ENCODE results near the gene AK4. TPM values are rescaled to one million over a fixed set of nuclear protein-coding genes. Genes with fewer than 3 reads are reported as not detected.

AK4 gene
- total and polyA plus RNA-seq, 2 of the 4 experiments (the other 2 are of a cell fraction): 12.4 to 30.3 TPM

GRCh38 chr1:65277605-65278347 is 129.8 kb downstream of the AK4 start:
- ATAC-seq (ENCODE audit: low read depth): no peak
- H2AK5ac ChIP-seq (ENCODE audit: low read depth, low read length): no peak overlapping the region
- in situ Hi-C loops (cut with MboI; ENCODE audit: low sequenced_read_pairs): no loop called here
- no peak overlapping the region for H3K23ac ChIP-seq (ENCODE audit: low read depth, low read length)
- H3K36me3 ChIP-seq (ENCODE audit: control insufficient read depth, insufficient read depth, low read length): no peaks in the 10 kb centered on the region
- no peak overlapping the region for H3K4ac ChIP-seq (ENCODE audit: low read depth, low read length)
- no peak overlapping the region for H2BK5ac ChIP-seq (ENCODE audit: low read depth, low read length, poor library complexity, severe bottlenecking)
- H3K4me3 ChIP-seq (ENCODE audit: insufficient read depth, low read depth, low read length): no peak overlapping the region
- TF ChIP-seq BHLHE40 (IDR thresholded peaks at IDR 0.05; ENCODE audit: low read depth, low read length): no peak
- TF ChIP-seq MAZ (IDR thresholded peaks at IDR 0.05; ENCODE audit: borderline replicate concordance, low read depth, low read length): no peak
- TF ChIP-seq MXI1 (IDR thresholded peaks at IDR 0.05; ENCODE audit: borderline replicate concordance, low read depth, low read length): no peak
- no peak for TF ChIP-seq ELK1 (IDR thresholded peaks at IDR 0.05; ENCODE audit: borderline replicate concordance, low read depth, low read length)
- no peak for TF ChIP-seq CTCF (conservative IDR thresholded peaks at IDR 0.05; ENCODE audit: low read depth, low read length)
- no peak for TF ChIP-seq POLR2A (IDR thresholded peaks at IDR 0.05; ENCODE audit: low read depth, low read length)
- TF ChIP-seq CHD1 (IDR thresholded peaks at IDR 0.05; ENCODE audit: low read depth, low read length): no peak
- no peak for TF ChIP-seq RCOR1 (IDR thresholded peaks at IDR 0.05; ENCODE audit: insufficient replicate concordance, low read length)
- no peak for TF ChIP-seq RFX5 (IDR thresholded peaks at IDR 0.05; ENCODE audit: low read depth, low read length)
- TF ChIP-seq NFE2L2 (IDR thresholded peaks at IDR 0.05; ENCODE audit: low read depth, low read length): no peak
- TF ChIP-seq SMC3 (IDR thresholded peaks at IDR 0.05; ENCODE audit: low read depth, low read length): no peak
- TF ChIP-seq FOS (IDR thresholded peaks at IDR 0.05; ENCODE audit: low read depth, low read length): no peak
- TF ChIP-seq RAD21 (IDR thresholded peaks at IDR 0.05; ENCODE audit: low read length): no peak
- no peak for TF ChIP-seq MAFK (IDR thresholded peaks at IDR 0.05; ENCODE audit: low read depth, low read length)
- TF ChIP-seq USF2 (IDR thresholded peaks at IDR 0.05; ENCODE audit: low read depth, low read length): no peak
- TF ChIP-seq CEBPB (IDR thresholded peaks at IDR 0.05; ENCODE audit: low read depth, low read length): no peak
- no peaks in the 10 kb centered on the region for H4K20me1 ChIP-seq (ENCODE audit: insufficient read depth, low read length)
- no peak overlapping the region for H2BK15ac ChIP-seq (ENCODE audit: low read depth, low read length)
- ChIA-PET POLR2A (ENCODE audit: unreplicated experiment) (no interaction called here), CTCF (interaction anchor here (0.5 kb wide), 1 partner anchor 423 kb away, joined by 3 read pairs; no protein-coding TSS in a partner anchor)
- H3K4me1 ChIP-seq (ENCODE audit: control insufficient read depth, insufficient read depth, low read length): no peaks in the 10 kb centered on the region
- H3K9ac ChIP-seq (ENCODE audit: low read depth, low read length): no peak overlapping the region
- intact Hi-C loops (cut with micrococcal nuclease): no loop called here
- peaks cover 5% of the 10 kb centered on the region for H3K27me3 ChIP-seq (ENCODE audit: control insufficient read depth, insufficient read depth, low read length)
- no peak overlapping the region for H2AFZ ChIP-seq (replicated peaks; ENCODE audit: low read length, poor library complexity)
- no peak overlapping the region for H4K5ac ChIP-seq (ENCODE audit: low read depth, low read length)
- WGBS, 2 experiments (ENCODE audit: extremely low coverage in 2 of 2, insufficient read length in 1 of 2): 60% methylated on average over 1 of the region's 10 CpGs; no CpG with 5 or more reads in 1 of the 2 experiments
- no peak overlapping the region for H3K14ac ChIP-seq (replicated peaks; ENCODE audit: low read depth, low read length)
- no TSS peak for BruUV-seq (replicated peaks)
- H2AK9ac ChIP-seq (replicated peaks; ENCODE audit: low read depth, low read length, poor library complexity): no peak overlapping the region
- H3K4me2 ChIP-seq (ENCODE audit: low read depth, low read length): no peak overlapping the region
- DNase-seq: no peak
- H4K91ac ChIP-seq (ENCODE audit: insufficient read depth, low read depth, low read length): no peak overlapping the region
- H3K18ac ChIP-seq (ENCODE audit: low read depth, low read length): no peak overlapping the region
- H4K8ac ChIP-seq (ENCODE audit: low read depth in 2 of 2, low read length in 2 of 2): no peak overlapping the region
- no peak overlapping the region for H2BK120ac ChIP-seq (ENCODE audit: low read depth, low read length)
- H3K9me3 ChIP-seq (ENCODE audit: control insufficient read depth, insufficient read depth, low read length): no peaks in the 10 kb centered on the region
- H3K27ac ChIP-seq (ENCODE audit: insufficient read depth, low read length): no peak overlapping the region
- no peak overlapping the region for H2BK20ac ChIP-seq (ENCODE audit: low read depth, low read length)
- dilution Hi-C loops (cut with HindIII; ENCODE audit: low sequenced_read_pairs, unreplicated experiment): no loop called here
- no peaks in the 10 kb centered on the region for H3K79me1 ChIP-seq (ENCODE audit: low read depth in 1 of 2, low read length in 2 of 2)
- H3K56ac ChIP-seq (ENCODE audit: extremely low read depth, insufficient read depth, low read length): no peak overlapping the region
- H3K9me1 ChIP-seq (ENCODE audit: insufficient read depth, low read length): no peaks in the 10 kb centered on the region

Data from IMR-90 (cell line).